Ectodermal cell (in vitro differentiated cells): ENCODE results near the gene MAD1L1.

Experiments used
- H3K27ac ChIP-seq: 2 replicates; pipeline ENCODE4 v1.7.0; 2013; ENCODE audit warnings: mild to moderate bottlenecking, low read depth, low read length; ENCODE audit not compliant: insufficient read depth, poor library complexity, severe bottlenecking
- H3K27me3 ChIP-seq: 2 replicates; pipeline ENCODE4 v1.7.0; 2013; ENCODE audit warnings: mild to moderate bottlenecking, low read length; ENCODE audit not compliant: insufficient read depth, control insufficient read depth, poor library complexity, severe bottlenecking
- H3K36me3 ChIP-seq: one replicate; pipeline ENCODE4 v1.7.0; 2013; ENCODE audit warnings: low read length; ENCODE audit not compliant: control insufficient read depth, insufficient read depth
- H3K4me1 ChIP-seq: one replicate; pipeline ENCODE4 v1.7.0; 2013; ENCODE audit warnings: low read length; ENCODE audit not compliant: control insufficient read depth, insufficient read depth
- H3K4me3 ChIP-seq: 2 replicates; pipeline ENCODE4 v1.7.0; 2013; ENCODE audit warnings: low read depth, low read length, control low read depth; ENCODE audit not compliant: insufficient read depth
- H3K9me3 ChIP-seq: 2 replicates; pipeline ENCODE4 v1.7.0; 2013; ENCODE audit warnings: mild to moderate bottlenecking, low read length, moderate library complexity; ENCODE audit not compliant: control insufficient read depth
- WGBS, 2 experiments: methylation state at CpG; one replicate each; pipeline ENCODE4 v1.1.7; 2013; ENCODE audit warnings: missing lambda C conversion rate in 2 of 2; 5-methylcytosine and 5-hydroxymethylcytosine counted together

The MAD1L1 gene

GRCh38 chr7:2098496-2098895, 134.2 kb downstream of the MAD1L1 start:
- H3K27me3 ChIP-seq = no peaks in the 10 kb centered on the region
- H3K36me3 ChIP-seq = no peaks in the 10 kb centered on the region
- no peak overlapping the region for H3K4me3 ChIP-seq
- H3K4me1 ChIP-seq = peaks cover 3% of the 10 kb centered on the region
- H3K9me3 ChIP-seq = no peaks in the 10 kb centered on the region
- H3K27ac ChIP-seq = no peak overlapping the region
- 92 to 95% methylated on average over 16 of the region's 16 CpGs for WGBS, 2 experiments

GRCh38 chr7:2098056-2098455, 134.7 kb downstream of the MAD1L1 start:
- Histone ChIP-seq H3K36me3 (no peaks in the 10 kb centered on the region), H3K9me3 (no peaks in the 10 kb centered on the region), H3K4me1 (no peaks in the 10 kb centered on the region), H3K27ac (no peak overlapping the region), H3K27me3 (no peaks in the 10 kb centered on the region), H3K4me3 (no peak overlapping the region)
- 96% methylated on average over 18 of the region's 18 CpGs for WGBS, 2 experiments

- H3K4me1 ChIP-seq = no peaks in the 10 kb centered on the region
- H3K4me3 ChIP-seq = no peak overlapping the region
- no peaks in the 10 kb centered on the region for H3K27me3 ChIP-seq
- 92 to 93% methylated on average over 11 of the region's 11 CpGs for WGBS, 2 experiments
- no peak overlapping the region for H3K27ac ChIP-seq
- H3K9me3 ChIP-seq = no peaks in the 10 kb centered on the region
- H3K36me3 ChIP-seq = no peaks in the 10 kb centered on the region
Measured at GRCh38 chr7:2097492-2097891, 135.3 kb downstream of the MAD1L1 start.

- Histone ChIP-seq H3K36me3 (no peaks in the 10 kb centered on the region), H3K4me3 (no peak overlapping the region), H3K27ac (no peak overlapping the region), H3K27me3 (no peaks in the 10 kb centered on the region), H3K4me1 (no peaks in the 10 kb centered on the region), H3K9me3 (no peaks in the 10 kb centered on the region)
- WGBS, 2 experiments = 88% methylated on average over 28 of the region's 28 CpGs
Measured at GRCh38 chr7:2096692-2097387, 135.9 kb downstream of the MAD1L1 start.

GRCh38 chr7:2095436-2095835, 137.3 kb downstream of the MAD1L1 start:
- WGBS, 2 experiments = 91 to 92% methylated on average over 20 of the region's 20 CpGs
- H3K4me3 ChIP-seq = no peak overlapping the region
- no peak overlapping the region for H3K27ac ChIP-seq
- no peaks in the 10 kb centered on the region for H3K4me1 ChIP-seq
- no peaks in the 10 kb centered on the region for H3K27me3 ChIP-seq
- no peaks in the 10 kb centered on the region for H3K36me3 ChIP-seq
- H3K9me3 ChIP-seq = no peaks in the 10 kb centered on the region

- no peak overlapping the region for H3K27ac ChIP-seq
- no peaks in the 10 kb centered on the region for H3K4me1 ChIP-seq
- WGBS, 2 experiments = 90 to 92% methylated on average over 13 of the region's 13 CpGs
- no peak overlapping the region for H3K4me3 ChIP-seq
- H3K27me3 ChIP-seq = no peaks in the 10 kb centered on the region
- H3K36me3 ChIP-seq = no peaks in the 10 kb centered on the region
- no peaks in the 10 kb centered on the region for H3K9me3 ChIP-seq
Measured at GRCh38 chr7:2094454-2095045, 138.2 kb downstream of the MAD1L1 start.

- H3K36me3 ChIP-seq = no peaks in the 10 kb centered on the region
- H3K27me3 ChIP-seq = no peaks in the 10 kb centered on the region
- no peaks in the 10 kb centered on the region for H3K9me3 ChIP-seq
- no peak overlapping the region for H3K27ac ChIP-seq
- H3K4me1 ChIP-seq = no peaks in the 10 kb centered on the region
- WGBS, 2 experiments = 94 to 95% methylated on average over 13 of the region's 13 CpGs
- no peak overlapping the region for H3K4me3 ChIP-seq
Measured at GRCh38 chr7:2093843-2094220, 138.9 kb downstream of the MAD1L1 start.

GRCh38 chr7:2093215-2093842, 139.4 kb downstream of the MAD1L1 start:
- H3K36me3 ChIP-seq = no peaks in the 10 kb centered on the region
- no peak overlapping the region for H3K4me3 ChIP-seq
- 94 to 96% methylated on average over 15 of the region's 15 CpGs for WGBS, 2 experiments
- H3K4me1 ChIP-seq = no peaks in the 10 kb centered on the region
- no peaks in the 10 kb centered on the region for H3K27me3 ChIP-seq
- no peaks in the 10 kb centered on the region for H3K9me3 ChIP-seq
- H3K27ac ChIP-seq = no peak overlapping the region

- H3K4me1 ChIP-seq = no peaks in the 10 kb centered on the region
- H3K27me3 ChIP-seq = no peaks in the 10 kb centered on the region
- no peak overlapping the region for H3K27ac ChIP-seq
- no peaks in the 10 kb centered on the region for H3K9me3 ChIP-seq
- H3K4me3 ChIP-seq = no peak overlapping the region
- 96 to 97% methylated on average over 8 of the region's 8 CpGs for WGBS, 2 experiments
- no peaks in the 10 kb centered on the region for H3K36me3 ChIP-seq
Measured at GRCh38 chr7:2092279-2092678, 140.5 kb downstream of the MAD1L1 start.
